ENCODE data around the gene CEP192.

- no peak for TF ChIP-seq CTCF (IDR thresholded peaks at IDR 0.05)
- TF ChIP-seq POLR2A (IDR thresholded peaks at IDR 0.05): no peak
Measured at GRCh38 chr18:12946549-12947284, 44.4 kb upstream of the CEP192 start.
